Fibroblast of pulmonary artery (primary cell): ENCODE results near the gene CYFIP1.

ENCODE experiments used
- DNase-seq: peaks from one replicate; pipeline ENCODE4 v3.0.0-alpha.2; 2010; ENCODE audit warnings: low read depth
- H3K4me3 ChIP-seq: replicated peaks from 2 replicates; pipeline ENCODE4 v1.5.1; 2011; ENCODE audit warnings: low read depth, mild to moderate bottlenecking, control low read depth, low read length, moderate library complexity
- CTCF ChIP-seq: IDR thresholded peaks from 2 replicates; pipeline ENCODE4 v1.5.1; 2011; ENCODE audit warnings: mild to moderate bottlenecking, control low read depth, low read length, inconsistent platforms; ENCODE audit errors: missing control alignments

CYFIP1 gene

GRCh38 chr15:22979238-22980188, 655 bp downstream of the CYFIP1 start:
- TF ChIP-seq CTCF: no peak
- peak overlapping the region; percentile 91 for H3K4me3 ChIP-seq

GRCh38 chr15:22978691-22979237, 1.4 kb downstream of the CYFIP1 start:
- H3K4me3 ChIP-seq: peak overlapping the region; percentile 91
- DNase-seq: no peak
- TF ChIP-seq CTCF: no peak

More at GRCh38 chr15:22979238-22980188, 655 bp downstream of the CYFIP1 start:
- peak; percentile 52 for DNase-seq

GRCh38 chr15:22974745-22975144, 5.4 kb downstream of the CYFIP1 start:
- no peak for DNase-seq
- TF ChIP-seq CTCF: no peak
- no peak overlapping the region for H3K4me3 ChIP-seq

- H3K4me3 ChIP-seq: no peak overlapping the region
- TF ChIP-seq CTCF: no peak
- no peak for DNase-seq
These were observed 6.2 kb downstream of the CYFIP1 start for GRCh38 chr15:22973987-22974386.

GRCh38 chr15:22973286-22973685, 6.9 kb downstream of the CYFIP1 start:
- DNase-seq: no peak
- H3K4me3 ChIP-seq: no peak overlapping the region
- no peak for TF ChIP-seq CTCF

GRCh38 chr15:22969489-22969888, 10.7 kb downstream of the CYFIP1 start:
- no peak for DNase-seq
- no peak overlapping the region for H3K4me3 ChIP-seq
- TF ChIP-seq CTCF: no peak
